Measurements from ENCODE around the gene TAAR6. TPM values are rescaled to one million over a fixed set of nuclear protein-coding genes. Genes with fewer than 3 reads are reported as not detected.
"Not testable (repeated sequence)": the region's sequence is repeated elsewhere in the genome, so short reads cannot be mapped to it uniquely, and the experiment has no call there.

Gene TAAR6
- total RNA-seq, 1 experiment from 2014 or later: not detected

DNA sequence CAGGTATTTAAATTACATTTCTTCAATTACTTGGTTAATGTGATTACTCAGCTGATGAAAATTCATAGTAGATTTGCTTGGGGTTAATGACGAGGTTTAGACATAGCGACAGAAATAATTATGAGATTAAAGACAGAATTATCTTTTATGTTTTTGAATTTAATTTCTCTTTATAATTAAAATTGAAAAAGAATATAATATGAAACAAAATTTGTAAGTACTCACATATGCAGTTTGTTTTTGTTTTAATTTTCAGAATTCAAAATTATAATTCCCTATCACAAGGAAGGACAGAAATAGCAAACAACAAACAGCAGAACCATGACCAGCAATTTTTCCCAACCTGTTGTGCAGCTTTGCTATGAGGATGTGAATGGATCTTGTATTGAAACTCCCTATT is 17.8 kb upstream of the TAAR6 start, which contains the start of gene TAAR8 (continued):
- no peak for TF ChIP-seq FOXP4 (CRISPR knock-in tag; IDR thresholded peaks at IDR 0.05)
- TF ChIP-seq PREB (CRISPR knock-in tag; IDR thresholded peaks at IDR 0.05; ENCODE audit: borderline replicate concordance): no peak
- no peak for TF ChIP-seq MXD4 (CRISPR knock-in tag; IDR thresholded peaks at IDR 0.05; ENCODE audit: borderline replicate concordance)
- no peak for TF ChIP-seq EMX1 (CRISPR knock-in tag; IDR thresholded peaks at IDR 0.05)
- TF ChIP-seq, protein P1, sequence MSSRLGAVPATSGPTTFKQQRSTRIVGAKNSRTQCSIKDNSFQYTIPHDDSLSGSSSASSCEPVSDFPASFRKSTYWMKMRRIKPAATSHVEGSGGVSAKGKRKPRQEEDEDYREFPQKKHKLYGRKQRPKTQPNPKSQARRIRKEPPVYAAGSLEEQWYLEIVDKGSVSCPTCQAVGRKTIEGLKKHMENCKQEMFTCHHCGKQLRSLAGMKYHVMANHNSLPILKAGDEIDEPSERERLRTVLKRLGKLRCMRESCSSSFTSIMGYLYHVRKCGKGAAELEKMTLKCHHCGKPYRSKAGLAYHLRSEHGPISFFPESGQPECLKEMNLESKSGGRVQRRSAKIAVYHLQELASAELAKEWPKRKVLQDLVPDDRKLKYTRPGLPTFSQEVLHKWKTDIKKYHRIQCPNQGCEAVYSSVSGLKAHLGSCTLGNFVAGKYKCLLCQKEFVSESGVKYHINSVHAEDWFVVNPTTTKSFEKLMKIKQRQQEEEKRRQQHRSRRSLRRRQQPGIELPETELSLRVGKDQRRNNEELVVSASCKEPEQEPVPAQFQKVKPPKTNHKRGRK (CRISPR knock-in tag; IDR thresholded peaks at IDR 0.05; ENCODE audit: borderline replicate concordance): no peak

- H3K27me3 Mint-ChIP-seq (ENCODE audit: low read depth); H3K4me1 Mint-ChIP-seq; H3K36me3 Mint-ChIP-seq; CTCF ChIA-PET; POLR2A ChIA-PET; H3K4me3 Mint-ChIP-seq; ATAC-seq; H3K9me3 Mint-ChIP-seq; H3K27ac Mint-ChIP-seq; DNase-seq (ENCODE audit: low spot score): not testable (repeated sequence)
Observed at GRCh38 chr6:132560087-132560486, 10.0 kb upstream of the TAAR6 start.

DNA sequence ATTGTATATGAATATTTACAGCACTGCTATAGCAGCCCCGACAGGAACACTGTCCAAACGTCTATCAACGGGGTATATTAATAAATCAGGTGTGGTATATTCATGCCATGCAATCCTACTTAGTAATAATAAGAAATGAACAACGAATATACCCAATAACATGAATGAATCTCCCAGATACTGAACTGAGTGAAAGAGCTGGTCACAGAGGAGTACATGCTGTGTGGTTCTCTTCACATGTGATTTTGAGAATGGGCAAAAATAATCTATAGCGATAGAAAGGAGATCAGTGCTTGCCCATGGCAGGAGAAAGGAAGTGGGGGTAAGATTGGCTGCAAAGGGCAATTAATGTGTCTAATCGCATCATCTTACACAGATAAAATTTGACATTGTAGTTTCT is 3.7 kb upstream of the TAAR6 start:
- Mint-ChIP-seq H3K27me3 (ENCODE audit: low read depth) (no peaks in the 10 kb centered on the region), H3K9me3 (no peaks in the 10 kb centered on the region), H3K4me1 (peaks cover 33% of the 10 kb centered on the region), H3K4me3 (no peak overlapping the region), H3K27ac (no peak overlapping the region), H3K36me3 (no peaks in the 10 kb centered on the region)
- ChIA-PET POLR2A (no interaction called here), CTCF (no interaction called here)
- no peak for DNase-seq (ENCODE audit: low spot score)
- TF ChIP-seq E2F1 (CRISPR knock-in tag; IDR thresholded peaks at IDR 0.05) (no peak), ZNF423 (CRISPR knock-in tag; IDR thresholded peaks at IDR 0.05) (no peak), NR2C2 (CRISPR knock-in tag; IDR thresholded peaks at IDR 0.05) (no peak), IRF1 (CRISPR knock-in tag; IDR thresholded peaks at IDR 0.05) (no peak), PRDM15 (CRISPR knock-in tag; IDR thresholded peaks at IDR 0.05) (no peak), JUN (CRISPR knock-in tag; IDR thresholded peaks at IDR 0.05) (no peak)
- TF ChIP-seq, protein P2, sequence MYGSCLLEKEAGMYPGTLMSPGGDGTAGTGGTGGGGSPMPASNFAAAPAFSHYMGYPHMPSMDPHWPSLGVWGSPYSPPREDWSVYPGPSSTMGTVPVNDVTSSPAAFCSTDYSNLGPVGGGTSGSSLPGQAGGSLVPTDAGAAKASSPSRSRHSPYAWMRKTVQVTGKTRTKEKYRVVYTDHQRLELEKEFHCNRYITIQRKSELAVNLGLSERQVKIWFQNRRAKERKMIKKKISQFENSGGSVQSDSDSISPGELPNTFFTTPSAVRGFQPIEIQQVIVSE (CRISPR knock-in tag; IDR thresholded peaks at IDR 0.05; ENCODE audit: borderline replicate concordance): no peak
- ATAC-seq: no peak

Measured in WTC11 (cell line).